ENCODE measurements around the gene MTLN.
"Not testable (repeated sequence)": the region's sequence is repeated elsewhere in the genome, so short reads cannot be mapped to it uniquely, and the experiment has no call there.

MTLN gene, protein sequence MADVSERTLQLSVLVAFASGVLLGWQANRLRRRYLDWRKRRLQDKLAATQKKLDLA

DNA sequence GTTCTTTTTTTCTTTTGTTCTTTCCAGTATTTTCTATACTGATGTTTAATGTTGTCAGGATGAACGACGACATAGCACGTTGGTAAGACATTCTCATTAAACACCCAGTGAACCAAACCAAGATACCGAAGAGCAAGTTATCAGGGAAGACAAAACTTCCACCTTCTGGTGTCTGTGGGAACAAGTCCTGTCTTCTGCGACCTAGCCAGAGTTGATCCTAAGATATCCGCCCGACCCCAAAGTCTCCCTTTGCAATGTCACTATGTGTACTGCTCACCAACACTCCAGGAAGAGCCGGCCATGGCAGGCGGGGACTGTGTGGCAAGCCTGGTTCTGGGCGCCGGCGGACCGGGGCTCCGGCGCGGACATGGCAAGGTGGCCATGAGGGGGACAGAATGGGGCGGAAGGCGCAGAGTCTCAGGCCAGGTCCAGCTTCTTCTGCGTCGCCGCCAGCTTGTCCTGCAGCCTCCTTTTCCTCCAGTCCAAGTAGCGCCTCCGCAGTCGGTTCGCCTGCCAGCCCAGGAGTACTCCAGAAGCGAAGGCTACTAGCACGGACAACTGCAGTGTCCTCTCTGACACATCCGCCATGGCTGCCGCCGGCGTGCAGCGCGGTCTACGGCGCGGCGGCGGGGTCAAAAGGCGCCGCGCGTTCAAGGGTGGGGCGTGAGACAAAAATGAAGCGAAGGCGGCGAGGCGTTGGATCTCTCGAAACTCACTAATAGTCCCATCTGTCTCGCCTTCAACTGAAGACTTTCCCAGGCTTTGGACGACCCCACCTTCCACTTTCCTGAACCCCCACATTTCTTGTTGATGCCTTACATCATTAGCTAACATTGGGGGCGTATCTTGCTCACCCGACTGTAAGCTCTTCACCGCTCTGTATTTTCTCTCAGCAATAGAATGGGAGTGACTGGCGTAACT is at the start of gene MTLN:
MTLN (minus strand) TSS at position 610 of the 921 bp plus-strand sequence; CDS start at position 588, 22 bp downstream.
- peak; percentile 85 for DNase-seq

DNA sequence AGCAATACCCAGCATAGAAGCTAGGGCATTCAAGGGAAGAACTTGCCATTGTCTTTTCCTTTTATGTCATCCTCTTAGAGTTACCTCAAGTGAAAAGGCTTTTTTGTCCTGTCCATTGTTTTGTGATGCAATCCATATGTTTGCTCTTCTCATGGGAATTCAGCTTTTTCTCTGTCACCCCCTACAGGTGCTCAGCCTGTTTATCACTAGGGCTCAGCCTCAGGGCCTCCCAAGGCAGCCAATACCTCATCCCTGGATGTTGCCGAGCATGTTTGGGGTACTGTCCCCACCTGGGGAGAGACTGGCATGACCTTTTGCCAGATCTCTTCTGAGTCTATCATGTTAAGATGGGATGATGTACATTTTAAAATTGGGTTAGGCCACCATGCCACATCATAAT is 49.6 kb upstream of the MTLN start:
- DNase-seq: not testable (repeated sequence)

DNA sequence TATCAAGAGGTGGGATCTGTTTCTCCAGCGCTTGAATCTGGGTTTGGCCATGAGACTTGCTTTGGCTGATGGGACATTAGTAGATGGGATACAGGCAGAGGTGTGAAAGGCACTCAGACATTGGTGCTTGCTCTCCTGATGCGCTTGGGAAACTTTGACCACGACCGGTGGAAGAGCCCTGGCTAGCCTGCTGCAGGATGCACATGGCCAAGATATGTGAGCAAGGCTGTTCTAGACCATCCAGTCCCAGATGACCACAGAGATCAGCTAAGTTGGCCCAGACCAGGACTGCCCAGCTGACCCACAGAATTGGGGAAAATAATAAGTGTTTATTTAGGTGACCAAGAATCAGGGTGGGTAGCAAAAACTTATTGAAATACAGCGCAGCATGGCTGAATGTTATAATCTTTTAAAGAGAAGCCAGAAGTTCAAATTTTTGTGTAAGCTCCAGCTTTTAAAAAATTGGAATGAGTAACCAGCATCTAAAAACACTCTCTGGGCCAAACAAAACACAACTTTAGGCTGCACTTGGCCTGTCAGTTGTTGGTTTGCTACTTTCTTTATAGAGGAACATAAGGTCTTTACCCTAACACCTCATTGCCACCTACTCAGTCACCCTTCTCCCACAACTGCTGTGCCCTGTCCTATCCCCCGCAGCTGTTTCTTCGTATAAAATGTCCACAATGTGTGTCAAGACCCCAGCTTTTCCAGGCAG is 35.9 kb upstream of the MTLN start:
- DNase-seq: peak; percentile 14

DNA sequence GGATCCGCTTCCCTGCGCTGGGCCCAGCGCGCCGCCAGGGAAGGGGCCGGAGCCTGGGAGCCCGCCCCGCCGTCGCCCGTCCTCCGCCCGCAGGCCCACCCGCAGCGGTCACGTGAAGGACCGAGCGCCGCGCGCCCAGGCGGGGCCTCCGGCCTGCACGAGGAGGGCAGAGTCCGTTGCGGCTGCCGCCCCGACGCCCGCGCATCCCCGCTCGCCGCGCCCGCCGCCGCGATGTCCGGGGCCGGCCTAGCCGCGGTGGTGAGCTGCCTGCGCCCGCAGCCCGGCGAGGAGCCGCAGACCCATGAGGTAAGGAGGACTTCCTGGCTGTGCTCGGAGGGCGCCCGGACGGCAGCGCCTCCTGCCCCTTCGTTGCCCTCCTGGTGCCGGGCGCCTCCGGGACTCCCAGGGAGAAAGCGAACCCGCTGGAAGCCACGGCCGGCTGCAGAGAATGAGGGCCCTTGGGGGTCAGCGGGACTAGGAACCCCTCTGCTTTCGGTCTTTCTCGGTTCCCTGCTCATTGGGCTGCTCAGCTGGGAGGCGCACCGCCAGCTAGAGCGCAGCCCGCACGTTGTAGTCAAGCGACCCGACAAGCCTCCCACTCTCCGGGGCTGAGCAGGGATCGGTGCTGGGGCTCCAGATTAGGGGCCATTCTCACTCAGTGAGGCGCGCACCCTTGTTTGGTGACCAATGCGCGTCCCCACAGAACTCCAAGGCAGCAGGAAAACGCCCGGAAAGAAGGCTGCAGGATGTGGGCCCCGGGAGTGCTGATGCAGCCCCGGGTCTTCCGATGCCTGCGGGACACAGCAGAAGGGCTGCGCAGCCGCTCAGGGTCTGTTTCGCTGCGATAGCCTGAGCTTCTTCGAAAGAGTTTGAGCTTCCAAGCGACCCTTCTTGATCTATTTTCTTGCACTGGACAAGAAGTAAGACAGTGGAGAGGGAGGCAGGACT is 33.4 kb upstream of the MTLN start:
- not testable (repeated sequence) for DNase-seq

DNA sequence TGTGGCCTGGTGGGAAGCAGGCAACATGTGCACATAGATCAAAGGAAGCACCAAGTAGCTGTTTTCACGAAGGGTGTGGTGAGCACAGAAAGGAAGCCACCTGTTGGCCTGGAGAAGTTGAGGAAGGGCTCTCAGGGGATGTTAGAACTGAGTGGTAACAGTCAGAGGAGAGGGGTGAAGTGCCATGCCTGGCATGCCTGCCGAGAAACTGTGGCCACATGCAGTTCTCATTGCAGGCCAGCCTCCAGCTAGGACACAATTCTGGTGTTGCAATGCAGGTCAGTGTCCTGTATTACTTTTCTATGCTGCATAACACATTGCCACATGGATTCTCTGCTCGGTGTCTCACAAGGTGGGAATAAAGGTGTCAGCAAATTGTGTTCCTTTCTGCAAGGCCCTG is 30.9 kb upstream of the MTLN start:
- DNase-seq: not testable (repeated sequence)

DNA sequence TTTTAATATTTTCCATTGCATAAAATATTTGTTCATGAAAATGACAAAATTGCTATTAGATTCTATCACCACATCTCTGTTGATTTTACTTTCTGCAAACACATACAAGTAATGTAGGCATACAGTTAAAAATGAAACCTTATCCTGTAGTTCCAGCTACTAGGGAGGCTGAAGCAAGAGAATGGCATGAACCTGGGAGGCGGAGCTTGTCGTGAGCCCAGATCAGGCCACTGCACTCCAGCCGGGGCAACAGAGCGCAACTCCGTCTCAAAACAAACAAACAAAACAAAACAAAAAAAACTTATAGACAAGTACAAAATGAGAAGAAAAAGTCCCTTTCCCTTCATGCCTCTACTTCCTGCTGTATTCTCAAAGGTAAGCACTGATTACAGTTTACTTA is 22.2 kb upstream of the MTLN start:
- DNase-seq: not testable (repeated sequence)

DNA sequence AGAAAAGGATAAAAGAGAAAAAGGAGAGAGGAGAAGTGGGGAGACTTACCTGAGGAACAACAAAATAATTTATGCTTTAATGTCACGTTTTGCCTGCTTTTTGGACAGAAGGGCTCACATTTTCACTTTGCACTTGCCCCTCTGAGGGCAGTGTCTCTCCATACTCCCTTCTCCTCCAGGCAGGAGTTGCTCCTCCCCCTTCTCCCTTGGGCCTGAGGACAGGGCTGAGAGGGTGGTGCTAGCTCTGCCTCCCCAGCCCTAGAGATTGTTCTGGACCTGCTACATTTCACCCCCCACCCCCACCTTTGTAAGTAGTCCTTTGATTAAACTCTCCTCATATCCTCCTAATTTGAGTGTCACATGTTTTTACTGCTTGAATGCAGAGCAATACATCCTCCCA is 17.5 kb upstream of the MTLN start:
- not testable (repeated sequence) for DNase-seq

DNA sequence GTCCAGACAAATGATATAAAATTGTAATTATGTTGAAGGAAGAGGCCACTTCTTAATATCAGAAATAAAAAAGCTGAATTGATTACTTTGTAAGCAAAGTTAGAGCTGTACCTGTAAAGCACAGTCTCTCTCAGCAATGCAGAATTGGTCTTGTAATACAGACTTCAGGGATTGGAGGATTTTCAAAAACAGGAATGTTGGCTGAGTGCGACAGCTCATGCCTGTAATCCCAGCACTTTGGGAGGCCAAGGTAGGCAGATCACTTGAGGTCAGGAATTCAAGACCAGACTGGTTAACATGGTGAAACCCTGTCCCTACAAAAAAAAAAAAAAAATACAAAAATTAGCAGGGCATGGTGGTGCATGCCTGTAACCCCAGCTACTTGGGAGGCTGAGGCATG is 10.3 kb upstream of the MTLN start:
- DNase-seq: not testable (repeated sequence)

DNA sequence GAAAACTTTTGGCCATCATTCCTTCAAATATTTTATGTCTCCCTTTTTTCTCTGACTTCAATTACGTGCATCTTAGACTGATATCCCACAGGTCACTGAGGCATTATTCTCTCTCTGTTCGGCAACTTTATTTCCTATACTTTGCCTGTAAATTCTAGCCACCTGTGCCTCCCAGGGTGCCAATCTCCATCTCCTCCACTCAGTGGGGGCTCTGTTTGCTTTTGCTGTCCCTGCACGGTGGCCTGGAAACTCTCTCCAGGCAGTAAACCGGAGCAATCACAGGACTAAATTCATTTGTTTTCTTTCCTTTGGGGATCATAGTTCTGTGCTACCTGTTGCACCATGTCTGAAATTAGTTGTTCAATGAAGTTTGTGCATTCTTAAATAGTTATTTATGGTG is 9.6 kb upstream of the MTLN start:
- DNase-seq: no peak

DNA sequence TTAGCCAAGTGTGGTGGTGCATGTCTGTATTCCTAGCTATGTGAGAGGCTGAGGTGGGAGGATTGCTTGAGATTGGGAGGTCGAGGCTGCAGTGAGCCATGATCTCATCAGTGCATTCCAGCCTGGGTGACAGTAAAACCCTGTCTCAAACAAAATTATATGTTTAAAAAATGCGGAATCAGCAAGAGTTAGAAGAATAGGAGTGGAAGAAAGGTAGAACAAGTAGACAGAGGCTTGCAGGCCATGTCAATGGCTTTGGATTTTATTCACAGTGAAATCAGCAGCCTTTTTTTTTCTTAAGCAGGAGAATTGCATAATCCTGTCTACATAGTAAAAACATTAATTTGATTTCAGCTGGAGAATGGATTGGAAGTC is 7.8 kb upstream of the MTLN start:
- no peak for DNase-seq

DNA sequence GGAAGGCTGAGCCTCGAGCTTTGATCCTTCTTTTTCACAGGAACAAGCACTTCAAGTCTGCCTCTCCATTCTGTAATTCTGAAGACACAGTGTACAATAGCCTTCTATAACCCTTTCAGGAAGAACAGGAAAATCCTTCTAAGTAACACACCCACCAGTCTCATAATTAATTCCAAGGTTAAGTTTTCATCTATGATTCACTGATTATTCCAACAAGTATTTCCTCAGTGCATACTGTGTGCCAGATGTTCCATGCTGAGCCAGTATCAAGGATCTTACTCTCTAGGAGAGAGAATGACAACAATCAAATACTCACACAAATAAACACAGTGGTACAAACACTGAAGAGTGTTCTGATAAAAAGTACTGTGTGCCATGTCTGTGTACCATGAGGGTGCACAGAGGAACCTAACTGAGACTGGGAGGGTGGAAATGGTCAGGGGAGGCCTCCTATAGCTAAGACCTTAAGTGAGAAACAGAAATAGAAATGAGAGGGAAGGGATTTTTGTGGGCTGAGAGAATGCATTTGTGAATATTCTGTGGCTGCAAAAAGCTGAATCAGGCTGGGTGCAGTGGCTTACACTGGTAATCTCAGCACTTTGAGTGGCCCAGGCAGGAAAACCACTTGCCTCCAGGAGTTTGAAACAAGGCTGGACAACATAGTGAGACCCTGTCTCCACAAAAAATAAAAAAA is 7.3 kb upstream of the MTLN start:
- DNase-seq: no peak

DNA sequence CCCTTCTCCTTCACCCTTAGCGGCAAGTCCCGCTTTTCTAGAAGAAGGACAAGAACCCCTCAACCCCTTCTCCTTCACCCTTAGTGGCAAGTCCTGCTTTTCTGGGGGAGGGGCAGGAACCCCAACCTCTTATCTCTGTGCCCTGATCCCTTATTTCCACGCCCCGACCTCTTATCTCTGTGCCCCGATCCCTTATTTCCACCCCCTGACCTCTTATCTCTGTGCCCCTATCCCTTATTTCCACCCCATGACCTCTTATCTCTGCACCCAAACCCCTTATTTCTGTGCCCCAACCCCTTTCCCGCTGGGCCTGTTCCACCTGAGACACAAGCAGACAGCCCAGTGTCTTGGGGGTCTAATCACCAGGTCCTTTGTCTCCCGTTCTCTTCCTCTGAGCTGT is 6.5 kb upstream of the MTLN start:
- DNase-seq: not testable (repeated sequence)

DNA sequence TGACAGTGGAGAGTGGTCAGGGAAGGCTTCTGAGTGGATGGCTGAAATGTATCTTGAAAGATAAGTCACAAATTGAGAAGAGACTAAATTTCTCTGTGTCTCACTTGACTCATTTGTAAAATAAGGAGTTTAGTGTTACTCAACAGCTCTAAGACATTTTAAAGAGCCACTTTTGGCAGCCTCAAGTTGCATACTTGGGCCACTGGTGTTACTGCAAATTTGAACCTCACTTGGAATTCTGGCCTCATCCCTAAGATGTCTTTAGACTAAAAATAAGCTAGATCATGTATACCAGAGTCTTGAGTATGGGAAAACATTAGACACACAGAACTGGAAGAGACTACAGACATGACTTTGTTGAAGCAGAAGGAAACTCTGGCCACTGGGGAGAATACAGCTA is 4.5 kb upstream of the MTLN start:
- no peak for DNase-seq

DNA sequence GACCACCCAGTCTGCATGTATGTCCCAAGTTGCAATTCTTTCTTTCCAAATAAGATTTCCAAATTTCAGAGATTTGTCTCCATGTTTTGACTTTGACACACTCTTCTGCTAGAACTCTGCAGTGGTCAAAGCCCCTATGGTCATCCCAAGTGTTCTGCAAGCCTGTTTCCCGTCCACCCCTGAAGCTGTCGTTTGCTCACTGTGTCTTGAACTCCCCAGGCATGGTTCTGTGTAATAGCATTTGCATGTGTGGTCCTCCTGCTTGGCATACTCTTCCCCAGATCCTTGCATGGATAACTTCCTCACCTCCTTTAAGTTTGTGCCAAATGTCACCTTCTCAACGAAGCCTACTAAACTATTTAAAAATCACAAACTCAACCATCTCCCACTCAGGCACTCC is 3.9 kb upstream of the MTLN start:
- no peak for DNase-seq

DNA sequence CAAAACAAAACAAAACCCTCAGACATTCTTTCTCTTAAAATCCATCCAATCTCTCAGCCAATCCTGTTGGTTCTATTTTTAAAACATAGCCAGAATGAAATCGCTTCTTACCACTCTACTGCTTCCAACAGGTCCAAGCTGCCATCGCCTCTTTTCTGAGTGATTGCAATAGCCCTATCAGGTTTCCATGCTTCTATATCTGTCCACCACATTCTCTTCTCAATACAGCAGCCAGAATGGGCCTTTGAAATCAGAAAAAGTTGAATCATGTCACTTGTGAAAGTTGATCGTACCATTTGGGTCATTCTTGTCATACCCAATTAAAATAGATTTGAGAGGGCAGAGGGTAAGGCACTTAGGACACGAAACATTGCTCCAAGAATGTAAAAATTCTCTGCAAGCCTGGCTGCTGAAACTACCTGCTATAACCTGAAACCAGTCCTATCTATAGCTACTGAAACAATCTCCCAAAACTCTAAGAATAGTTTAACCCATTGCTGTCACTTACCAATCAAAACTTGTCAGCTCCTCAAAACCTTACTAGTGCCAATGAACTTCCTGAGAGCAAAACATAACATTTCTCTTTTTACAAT is 3.3 kb upstream of the MTLN start:
- DNase-seq: no peak

DNA sequence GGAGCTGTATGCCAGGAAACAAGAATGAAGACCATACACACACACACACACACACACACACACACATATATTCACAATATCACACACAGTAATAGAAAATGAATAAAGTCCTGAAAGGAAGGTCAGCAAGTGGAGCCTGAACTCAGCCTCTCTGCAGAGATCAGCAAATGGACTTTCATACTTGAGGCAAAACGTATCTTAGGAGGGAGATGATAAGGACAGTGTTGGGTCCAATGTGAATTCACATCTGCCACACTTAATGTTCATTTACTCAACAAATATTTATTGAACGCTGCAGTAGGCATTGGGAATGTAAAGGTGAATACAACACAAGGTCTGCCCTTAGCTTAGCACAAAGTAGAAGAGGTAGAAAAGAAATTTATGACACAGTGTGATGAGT is 2.7 kb upstream of the MTLN start:
- no peak for DNase-seq

DNA sequence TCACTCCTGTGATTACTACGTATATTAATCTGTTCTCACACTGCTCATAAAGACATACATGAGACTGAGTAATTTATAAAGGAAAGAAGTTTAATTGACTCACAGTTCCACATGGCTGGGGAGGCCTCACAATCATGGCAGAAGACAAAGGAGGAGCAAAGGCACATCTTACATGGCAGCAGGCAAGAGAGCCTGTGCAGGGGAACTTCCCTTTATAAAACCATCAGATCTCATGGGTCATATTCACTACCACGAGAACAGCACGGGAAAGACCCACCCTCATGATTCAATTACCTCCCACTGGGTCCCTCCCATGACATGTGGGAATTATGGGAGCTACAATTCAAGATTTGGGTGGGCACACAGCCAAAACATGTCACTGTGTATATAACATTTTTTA is 1.2 kb upstream of the MTLN start:
- not testable (repeated sequence) for DNase-seq

DNA sequence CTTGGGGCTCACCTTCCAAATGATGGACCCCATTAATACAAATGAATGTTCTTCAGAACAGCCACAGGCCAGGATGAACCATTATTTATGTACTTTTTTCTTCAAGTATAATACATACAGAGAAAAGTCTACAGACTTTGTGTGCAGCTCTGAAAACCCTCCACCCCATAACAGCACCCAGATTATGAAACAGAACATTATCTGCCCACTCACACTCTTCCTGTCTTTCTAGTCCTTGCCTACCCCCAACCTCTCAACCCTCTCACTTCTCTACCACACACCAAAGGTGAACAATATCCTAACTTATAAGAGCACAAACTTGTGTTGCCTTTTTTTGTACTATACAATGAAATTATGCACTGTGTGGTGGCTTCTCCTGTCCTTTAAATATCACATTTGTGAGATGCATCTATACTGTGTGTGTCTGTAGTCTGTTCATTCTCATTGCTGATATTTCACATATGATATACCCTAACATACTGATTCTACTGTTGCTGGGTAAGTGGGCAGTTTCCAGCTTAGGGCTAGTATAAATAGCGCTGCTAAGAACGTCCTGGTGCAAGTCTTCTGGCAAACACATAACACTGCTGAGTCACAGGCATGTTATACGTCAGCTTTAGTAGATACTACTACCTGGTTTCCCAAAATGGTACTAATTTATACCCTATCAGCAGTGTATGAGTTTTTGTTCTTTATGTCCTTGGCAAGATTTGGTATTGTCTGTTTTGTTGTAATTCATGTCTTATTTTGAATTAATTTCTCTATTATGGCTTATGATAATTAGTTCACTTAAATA is 6.5 kb downstream of the MTLN start:
- DNase-seq: no peak

DNA sequence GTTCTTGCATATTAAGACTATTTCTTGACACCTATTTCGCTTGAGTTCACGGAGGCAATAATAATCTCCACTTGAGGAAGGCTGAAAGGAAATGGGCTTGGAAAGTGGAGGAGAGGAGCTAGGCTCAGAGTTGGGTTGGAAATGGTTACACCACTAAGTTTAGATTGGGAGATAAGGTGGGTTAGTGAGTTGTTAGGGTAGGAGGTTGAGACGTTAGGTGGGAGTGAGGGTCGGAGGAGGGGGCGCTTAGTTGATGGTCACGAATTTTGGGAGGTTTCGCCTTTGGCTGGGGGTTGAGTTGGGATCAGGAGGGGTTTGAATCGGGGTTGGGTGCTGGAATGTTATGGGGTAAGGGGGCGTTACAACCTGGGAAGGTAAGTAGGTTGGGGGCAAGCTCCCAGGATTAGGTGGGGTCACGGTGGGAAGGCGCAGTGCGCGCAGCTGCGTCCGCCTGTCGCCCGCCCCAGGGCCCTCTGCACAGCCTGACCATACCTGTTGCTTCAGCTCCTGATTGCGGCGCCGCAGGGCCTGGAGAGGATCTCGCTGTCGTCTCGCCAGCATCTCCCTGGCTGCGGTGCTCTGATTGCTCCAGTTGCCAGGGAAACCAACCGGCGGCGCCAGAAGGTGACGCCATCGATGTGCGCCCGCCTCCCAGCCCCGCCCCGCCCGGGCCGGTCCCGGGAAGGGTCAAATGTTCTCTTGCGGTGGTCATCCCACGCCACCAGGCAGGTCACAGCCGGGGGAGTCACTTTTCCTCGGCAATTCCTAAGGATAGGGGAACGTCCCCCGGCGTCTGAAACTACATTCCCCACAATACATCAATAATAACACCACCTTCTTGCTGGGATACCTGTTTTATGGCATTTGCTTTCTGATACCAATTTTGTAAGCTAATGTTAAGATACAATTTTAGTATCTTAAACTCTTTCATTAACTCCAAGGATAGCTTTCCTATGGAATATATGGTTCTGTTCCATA is 7.7 kb downstream of the MTLN start, which contains the start of gene NPHP1:
NPHP1 (minus strand) TSS at position 606 of the 978 bp plus-strand sequence; CDS start at position 561, 45 bp downstream.
- DNase-seq: peak; percentile 93

Data from femur (tissue), 1 donor.